HCT116 (cell line): ENCODE results near the gene HVCN1. TPM values are rescaled to one million over a fixed set of nuclear protein-coding genes. Genes with fewer than 3 reads are reported as not detected.

Source experiments
- ATAC-seq: fragments of 200-7000 bp; cut with Tn5 transposase; 2 replicates; pipeline ENCODE4 v1.9.1; 2020; ENCODE audit warnings: mild to moderate bottlenecking, moderate library complexity
- BruUV-seq: library from RNA; stranded (reverse); fragments of 400-500 nt; replicated peaks from 2 replicates; lab custom pipeline; 2021; lab: Mats Ljungman, UMichigan
- CTCF ChIA-PET: fragments of 300-600 bp; sonication (Branson Sonifier 250); formaldehyde crosslinking; loops from one replicate; lab custom pipeline; 2021; ENCODE audit warnings: antibody characterized with exemption; lab: Charles Lee
- POLR2A ChIA-PET: fragments of 300-600, 350-600 bp; sonication (Branson Sonifier 250); formaldehyde crosslinking; loops from one replicate; lab custom pipeline; 2021; ENCODE audit warnings: antibody characterized with exemption; lab: Charles Lee
- RAD21 ChIA-PET, 2 experiments: fragments of 300-600 bp; sonication (Branson Sonifier 250); formaldehyde crosslinking; loops; one replicate each; lab custom pipeline; 2023; ENCODE audit warnings: low total read pairs in 2 of 2; ENCODE audit not compliant: uncharacterized antibody in 2 of 2, unreplicated experiment in 2 of 2, low non-redundant PET in 1 of 2; lab: Charles Lee
- DNase-seq: peaks from one replicate; pipeline ENCODE4 v3.0.0-alpha.2; 2010; ENCODE audit warnings: low read depth, low spot score
- H2AFZ ChIP-seq: fragments of 200-600 bp; shearing (Covaris generic), sonication (generic); 2 replicates; pipeline ENCODE4 v1.6.1; 2017; ENCODE audit warnings: low read depth, mixed run types, mixed read lengths, antibody characterized with exemption, low read length; ENCODE audit not compliant: poor library complexity, severe bottlenecking
- H3K27ac ChIP-seq: 2 replicates; pipeline ENCODE4 v1.5.1; 2012; ENCODE audit warnings: low read depth, low read length
- H3K27me3 ChIP-seq: fragments of 200-600 bp; sonication (generic); 2 replicates; pipeline ENCODE4 v1.6.1; 2016; ENCODE audit warnings: mixed run types, low read length, mixed read lengths; ENCODE audit not compliant: insufficient read depth
- H3K36me3 ChIP-seq, 2 experiments: fragments of 200-500 bp in 1 of 2; fragments of 200-600 bp in 1 of 2; sonication (Bioruptor generic) in 1 of 2; sonication (generic) in 1 of 2; 2 replicates each; pipeline versions ENCODE4 v1.5.1 to v1.6.1; 2014 to 2016; ENCODE audit warnings: low read length in 2 of 2, inconsistent platforms in 1 of 2, mixed read lengths in 1 of 2, mixed run types in 1 of 2; ENCODE audit not compliant: insufficient read depth in 2 of 2, control insufficient read depth in 1 of 2
- H3K4me1 ChIP-seq, 2 experiments: fragments of 200-600 bp in 1 of 2; sonication (generic) in 1 of 2; 2 replicates each; pipeline versions ENCODE4 v1.5.1 to v1.6.1; 2012 to 2017; ENCODE audit warnings: low read length in 2 of 2, inconsistent platforms in 1 of 2, mild to moderate bottlenecking in 1 of 2, mixed read lengths in 1 of 2, mixed run types in 1 of 2, moderate library complexity in 1 of 2; ENCODE audit not compliant: insufficient read depth in 2 of 2, control insufficient read depth in 1 of 2
- H3K4me2 ChIP-seq: fragments of 200-600 bp; sonication (generic); 2 replicates; pipeline ENCODE4 v1.6.1; 2017; ENCODE audit warnings: mixed run types, low read length, mixed read lengths
- H3K4me3 ChIP-seq, 2 experiments: fragments of 200-600 bp in 1 of 2; sonication (generic) in 1 of 2; replicated peaks in 1 of 2; 2 replicates each; pipeline ENCODE4 v1.5.1; 2011 to 2016; ENCODE audit warnings: low read length in 2 of 2, control low read depth in 1 of 2, low read depth in 1 of 2, mild to moderate bottlenecking in 1 of 2, mixed read lengths in 1 of 2, mixed run types in 1 of 2
- H3K79me2 ChIP-seq: fragments of 200-600 bp; sonication (generic); 2 replicates; pipeline ENCODE4 v1.6.1; 2017; ENCODE audit warnings: mild to moderate bottlenecking, mixed run types, low read length, moderate library complexity, mixed read lengths; ENCODE audit not compliant: insufficient read depth
- H3K9ac ChIP-seq: fragments of 200-600 bp; sonication (generic); 2 replicates; pipeline ENCODE4 v1.6.1; 2016; ENCODE audit warnings: low read length, mixed read lengths
- H3K9me2 ChIP-seq: fragments of 200-600 bp; sonication (generic), shearing (Covaris generic); 2 replicates; pipeline ENCODE4 v1.6.1; 2017; ENCODE audit warnings: mixed run types, mild to moderate bottlenecking, moderate library complexity; ENCODE audit not compliant: insufficient read depth
- H3K9me3 ChIP-seq, 2 experiments: fragments of 200-500 bp in 1 of 2; fragments of 200-600 bp in 1 of 2; sonication (Bioruptor generic) in 1 of 2; sonication (generic) in 1 of 2; 2 replicates each; pipeline ENCODE4 v1.6.1; 2014 to 2017; ENCODE audit warnings: low read length in 2 of 2, mixed read lengths in 2 of 2, inconsistent platforms in 1 of 2, low read depth in 1 of 2, mild to moderate bottlenecking in 1 of 2, mixed run types in 1 of 2, moderate library complexity in 1 of 2; ENCODE audit not compliant: control insufficient read depth in 1 of 2, insufficient read depth in 1 of 2
- H4K20me1 ChIP-seq: fragments of 200-600 bp; sonication (generic), shearing (Covaris generic); 2 replicates; pipeline ENCODE4 v1.6.1; 2017; ENCODE audit warnings: mixed run types, mild to moderate bottlenecking, moderate library complexity; ENCODE audit not compliant: insufficient read depth
- ATF3 ChIP-seq: IDR thresholded peaks from 2 replicates; pipeline ENCODE4 v1.6.1; 2012
- CEBPB ChIP-seq: IDR thresholded peaks from 2 replicates; pipeline ENCODE4 v1.6.1; 2012; ENCODE audit warnings: low read depth
- CTCF ChIP-seq, 3 experiments: fragments of 200-600 bp in 1 of 3; sonication (generic) in 1 of 3; IDR thresholded peaks in 2 of 3; conservative IDR thresholded peaks in 1 of 3; 2 replicates each; pipeline ENCODE4 v1.5.1; 2012 to 2017; ENCODE audit warnings: low read depth in 2 of 3, low read length in 2 of 3, antibody characterized with exemption in 1 of 3, borderline replicate concordance in 1 of 3, control low read depth in 1 of 3, mild to moderate bottlenecking in 1 of 3, mixed read lengths in 1 of 3, mixed run types in 1 of 3, moderate library complexity in 1 of 3; ENCODE audit not compliant: insufficient read depth in 1 of 3
- EGR1 ChIP-seq: IDR thresholded peaks from 2 replicates; pipeline ENCODE4 v1.6.1; 2012; ENCODE audit warnings: low read depth
- ELF1 ChIP-seq: IDR thresholded peaks from 2 replicates; pipeline ENCODE4 v1.6.1; 2012; ENCODE audit warnings: low read depth, borderline replicate concordance
- EZH2 ChIP-seq: fragments of 200-600 bp; sonication (generic); IDR thresholded peaks from 2 replicates; pipeline ENCODE4 v1.6.1; 2017; ENCODE audit warnings: antibody characterized with exemption, mixed run types
- EZH2phosphoT487 ChIP-seq: fragments of 200-600 bp; IDR thresholded peaks from 2 replicates; pipeline ENCODE4 v1.6.1; 2018; ENCODE audit warnings: antibody characterized with exemption, borderline replicate concordance
- FOSL1 ChIP-seq: IDR thresholded peaks from 2 replicates; pipeline ENCODE4 v1.6.1; 2012; ENCODE audit warnings: low read depth
- JUND ChIP-seq: IDR thresholded peaks from 2 replicates; pipeline ENCODE4 v1.6.1; 2012
- MAX ChIP-seq: IDR thresholded peaks from 2 replicates; pipeline ENCODE4 v1.6.1; 2012
- POLR2A ChIP-seq: IDR thresholded peaks from 2 replicates; pipeline ENCODE4 v1.7.0; 2011; ENCODE audit warnings: borderline replicate concordance; ENCODE audit not compliant: insufficient read depth, insufficient read length; ENCODE audit errors: extremely low read depth
- RAD21 ChIP-seq: IDR thresholded peaks from 2 replicates; pipeline ENCODE4 v1.6.1; 2012; ENCODE audit warnings: low read depth, mild to moderate bottlenecking
- REST ChIP-seq: IDR thresholded peaks from 2 replicates; pipeline ENCODE4 v1.6.1; 2012; ENCODE audit warnings: low read depth
- SP1 ChIP-seq: IDR thresholded peaks from 2 replicates; pipeline ENCODE4 v1.6.1; 2012; ENCODE audit warnings: low read depth
- SRF ChIP-seq: IDR thresholded peaks from 2 replicates; pipeline ENCODE4 v1.6.1; 2012; ENCODE audit warnings: low read depth
- TCF7L2 ChIP-seq: IDR thresholded peaks from 2 replicates; pipeline ENCODE4 v1.7.0; 2011; ENCODE audit warnings: borderline replicate concordance, inconsistent platforms; ENCODE audit not compliant: insufficient read depth, insufficient read length; ENCODE audit errors: extremely low read depth
- YY1 ChIP-seq: IDR thresholded peaks from 2 replicates; pipeline ENCODE4 v1.6.1; 2011; ENCODE audit warnings: low read length, low read depth, moderate library complexity, mild to moderate bottlenecking; ENCODE audit not compliant: insufficient replicate concordance; ENCODE audit errors: extremely low read depth
- ZFX ChIP-seq: fragments of 450-650 bp; IDR thresholded peaks from 2 replicates; pipeline ENCODE4 v1.6.1; 2017
- intact Hi-C: fragments of 100-400 bp; cut with micrococcal nuclease; formaldehyde crosslinking; loops from 2 replicates; pipeline ENCODE4 v1.10.0; 2022
- total RNA-seq: library from RNA; stranded (reverse); gene quantifications from one replicate; pipeline ENCODE4 v1.2.1, GENCODE V29; 2021; ENCODE audit not compliant: unreplicated experiment

Gene HVCN1
- total RNA-seq, 1 experiment from 2014 or later: 0.15 TPM

- DNase-seq (no peak), ATAC-seq (no peak)
- ChIA-PET CTCF (interaction anchor here (1.1 kb wide), 1 partner anchor 28 kb away, joined by 5 read pairs; no protein-coding TSS in a partner anchor), RAD21 (no interaction called here), POLR2A (no interaction called here)
- H3K9ac ChIP-seq: no peak overlapping the region
- BruUV-seq: no TSS peak
- intact Hi-C loops: no loop called here
- peaks cover 75% of the 10 kb centered on the region; the same call in 1 of the 2 replicates for H4K20me1 ChIP-seq
- H3K4me1 ChIP-seq: no peaks in the 10 kb centered on the region
- no peak overlapping the region for H2AFZ ChIP-seq
- no peaks in the 10 kb centered on the region for H3K9me2 ChIP-seq
- no peak for TF ChIP-seq POLR2A
- no peak for TF ChIP-seq ATF3
- no peak for TF ChIP-seq MAX
- TF ChIP-seq CTCF (IDR thresholded peaks at IDR 0.05 in 2 of 3, conservative IDR thresholded peaks at IDR 0.05 in 1 of 3; ENCODE audit: borderline replicate concordance in 1 of 3, insufficient read depth in 1 of 3, low read depth in 2 of 3, low read length in 2 of 3): no peak
- TF ChIP-seq SRF: no peak
- no peak for TF ChIP-seq EZH2
- no peak for TF ChIP-seq YY1
- no peak for TF ChIP-seq RAD21
- no peak for TF ChIP-seq CEBPB
- TF ChIP-seq EZH2phosphoT487: no peak
- TF ChIP-seq REST: no peak
- no peak for TF ChIP-seq ZFX
- no peak for TF ChIP-seq SP1
- TF ChIP-seq JUND: no peak
- TF ChIP-seq EGR1: no peak
- no peak for TF ChIP-seq TCF7L2
- no peak for TF ChIP-seq FOSL1
- TF ChIP-seq ELF1: no peak
- no peak overlapping the region for H3K4me3 ChIP-seq
- no peak overlapping the region for H3K4me2 ChIP-seq
- peaks cover 100% of the 10 kb centered on the region for H3K79me2 ChIP-seq
- no peak overlapping the region for H3K27ac ChIP-seq
- H3K27me3 ChIP-seq: no peaks in the 10 kb centered on the region
- H3K36me3 ChIP-seq: peaks cover 47 to 51% of the 10 kb centered on the region in 2 experiments
- no peaks in the 10 kb centered on the region for H3K9me3 ChIP-seq
Measured at GRCh38 chr12:110733089-110733715, 44.3 kb upstream of the HVCN1 start.
